AG09309 (cell line): ENCODE data around the gene TSPOAP1.

Source experiments
- DNase-seq: peaks from one replicate; pipeline ENCODE4 v3.0.0-alpha.2; 2010; ENCODE audit warnings: low read depth
- H3K4me3 ChIP-seq: 2 replicates; pipeline ENCODE4 v1.5.1; 2011; ENCODE audit warnings: mild to moderate bottlenecking, low read depth, low read length, moderate library complexity; ENCODE audit not compliant: control insufficient read depth
- CTCF ChIP-seq: IDR thresholded peaks from 2 replicates; pipeline ENCODE4 v1.5.1; 2011; ENCODE audit warnings: mild to moderate bottlenecking, low read depth, low read length, inconsistent platforms; ENCODE audit not compliant: insufficient read depth, control insufficient read depth; ENCODE audit errors: missing control alignments

Gene TSPOAP1

GRCh38 chr17:58319173-58320162 is 9.1 kb downstream of the TSPOAP1 start:
- H3K4me3 ChIP-seq = no peak overlapping the region
- no peak for TF ChIP-seq CTCF
- DNase-seq = no peak

DNA sequence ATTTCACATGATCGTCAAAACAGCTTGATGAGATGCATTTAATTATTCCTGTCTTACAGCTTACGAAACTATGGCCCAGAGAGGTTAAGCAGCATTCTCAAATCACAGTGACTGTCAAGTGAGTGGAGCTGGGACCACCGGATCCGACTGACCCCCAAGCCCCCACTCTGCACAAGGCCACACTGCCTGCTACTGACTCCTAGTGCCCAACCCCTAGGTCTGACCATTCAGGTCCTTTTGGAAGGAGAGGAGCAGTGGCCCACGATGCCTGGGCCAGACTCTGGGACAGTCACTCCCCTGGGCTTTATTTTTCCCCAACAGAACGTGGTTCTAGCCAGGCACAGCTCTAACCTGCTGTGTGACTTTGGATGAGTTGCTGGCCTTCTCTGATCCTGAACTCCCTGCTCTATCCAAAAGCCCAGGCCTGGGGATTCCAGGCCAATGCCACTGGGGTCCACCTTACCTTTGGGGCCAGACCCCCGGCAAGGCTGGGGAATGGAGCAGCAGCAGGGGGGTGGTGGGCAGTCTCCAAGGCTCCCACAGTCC is 9.9 kb downstream of the TSPOAP1 start:
- DNase-seq = no peak
- H3K4me3 ChIP-seq = no peak overlapping the region
- no peak for TF ChIP-seq CTCF

- H3K4me3 ChIP-seq = no peak overlapping the region
- no peak for DNase-seq
Measured at GRCh38 chr17:58318065-58318481, 10.5 kb downstream of the TSPOAP1 start.

GRCh38 chr17:58317421-58318064 is 11.1 kb downstream of the TSPOAP1 start:
- H3K4me3 ChIP-seq = no peak overlapping the region
- TF ChIP-seq CTCF = peak; percentile 83
- DNase-seq = peak; percentile 29

More at GRCh38 chr17:58318065-58318481, 10.5 kb downstream of the TSPOAP1 start:
- TF ChIP-seq CTCF = no peak

DNA sequence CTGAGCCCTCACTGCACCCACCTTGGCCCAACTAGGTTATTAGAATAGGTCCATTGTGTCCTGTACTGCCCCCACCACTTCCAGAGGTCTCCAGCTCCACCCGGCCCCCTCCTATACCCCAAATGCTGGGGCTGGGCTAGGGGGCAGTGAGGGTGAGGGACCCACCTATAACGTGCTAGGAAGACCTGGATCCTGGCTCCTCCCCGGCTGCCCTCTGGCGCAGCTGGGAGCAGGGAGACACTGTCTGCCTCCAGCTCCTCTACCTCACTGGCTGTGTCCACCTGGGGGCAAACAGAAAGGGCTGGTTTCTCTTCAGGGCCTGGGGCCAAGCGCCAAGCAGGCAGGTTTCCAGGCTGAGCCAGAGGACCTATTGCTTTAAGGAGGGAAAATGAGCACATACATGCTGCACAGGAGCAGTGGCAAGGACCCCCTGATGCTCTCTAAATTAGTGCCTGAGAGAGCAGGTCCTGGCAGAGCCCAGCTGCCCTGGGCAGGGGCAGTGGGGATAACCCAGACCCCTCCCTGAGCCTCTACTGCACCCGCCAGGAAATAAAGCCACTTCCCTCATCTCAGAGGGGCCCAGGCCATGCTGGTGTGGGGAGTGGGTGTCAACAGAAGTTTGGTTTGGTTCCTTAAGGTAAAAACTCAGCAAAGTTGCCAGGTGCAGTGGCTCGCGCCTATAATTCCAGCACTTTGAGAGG is 12.2 kb downstream of the TSPOAP1 start:
- H3K4me3 ChIP-seq = no peak overlapping the region
- no peak for DNase-seq

More for the DNA sequence above, 12.2 kb downstream of the TSPOAP1 start:
- TF ChIP-seq CTCF = no peak
